Esophagus squamous epithelium (tissue), 4 donors: ENCODE results near the gene CNTNAP2.

Experiments
- CTCF ChIP-seq, 6 experiments: fragments of 450-650 bp in 4 of 6; fragments of 200-600 bp in 2 of 6; sonication (generic) in 2 of 6; IDR thresholded peaks; one replicate each; pipeline ENCODE4 v1.5.1; 2016 to 2019; ENCODE audit warnings: antibody characterized with exemption in 6 of 6, mild to moderate bottlenecking in 4 of 6, moderate library complexity in 4 of 6
- POLR2A ChIP-seq, 4 donors: fragments of 450-650 bp; IDR thresholded peaks; one replicate each; pipeline ENCODE4 v1.6.1; 2017; ENCODE audit warnings: antibody characterized with exemption in 4 of 4, mild to moderate bottlenecking in 4 of 4, moderate library complexity in 3 of 4

DNA sequence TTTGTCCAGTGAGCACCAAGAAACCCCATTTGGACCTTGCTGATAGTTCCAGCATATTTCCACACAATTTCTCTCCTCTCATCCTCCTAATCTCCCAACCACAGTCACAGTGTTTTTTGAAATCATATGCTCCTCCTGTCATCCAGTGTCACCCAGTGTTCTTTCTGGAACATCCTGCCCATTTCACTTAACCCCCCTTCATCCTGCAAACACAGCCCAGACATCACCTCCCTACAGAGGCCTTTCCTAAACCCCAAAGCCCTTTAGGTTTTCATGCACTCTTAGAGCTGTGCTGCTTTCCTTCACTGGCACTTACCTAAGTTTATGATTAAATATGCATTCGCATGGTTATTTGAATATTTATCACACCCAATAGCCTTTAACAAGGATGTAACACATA, 1316.0 kb downstream of the CNTNAP2 start:
- TF ChIP-seq POLR2A (IDR thresholded peaks at IDR 0.05) (no peak), CTCF (IDR thresholded peaks at IDR 0.05) (no peak)
